ENCODE data around the gene SBF1. TPM values are rescaled to one million over a fixed set of nuclear protein-coding genes. Genes with fewer than 3 reads are reported as not detected.

Gene SBF1
- total RNA-seq, 2 donors from 2014 or later: 89.9 to 90.1 TPM

- Mint-ChIP-seq H3K4me3 (no peak overlapping the region), H3K27me3 (ENCODE audit: insufficient read depth) (no peaks in the 10 kb centered on the region), H3K9me3 (no peaks in the 10 kb centered on the region), H3K27ac (no peak overlapping the region), H3K4me1 (no peaks in the 10 kb centered on the region), H3K36me3 (ENCODE audit: low read depth) (peaks cover 54% of the 10 kb centered on the region)
- no peak for TF ChIP-seq CTCF (conservative IDR thresholded peaks at IDR 0.05)
- Histone ChIP-seq H3K27ac (ENCODE audit: low read depth, low read length) (no peak overlapping the region), H3K36me3 (ENCODE audit: control insufficient read depth, insufficient read depth, low read length) (peaks cover 45% of the 10 kb centered on the region), H3K4me3 (ENCODE audit: low read length) (no peak overlapping the region), H3K27me3 (ENCODE audit: control insufficient read depth, insufficient read depth, low read length, poor library complexity, severe bottlenecking) (no peaks in the 10 kb centered on the region), H3K4me1 (ENCODE audit: control insufficient read depth, insufficient read depth, low read length) (no peaks in the 10 kb centered on the region), H3K9ac (ENCODE audit: extremely low read depth, low read length, poor library complexity, severe bottlenecking) (no peak overlapping the region), H3K9me3 (ENCODE audit: control insufficient read depth, low read length) (no peaks in the 10 kb centered on the region)
- DNase-seq: no peak
- WGBS, 2 experiments (ENCODE audit: insufficient coverage in 1 of 2, insufficient read length in 1 of 2): 92 to 93% methylated on average over 8 to 11 of the region's 11 CpGs
Measured at GRCh38 chr22:50456026-50456425, 18.8 kb downstream of the SBF1 start.

GRCh38 chr22:50455201-50455600 is 19.6 kb downstream of the SBF1 start:
- H3K27me3 ChIP-seq (ENCODE audit: control insufficient read depth, insufficient read depth, low read length, poor library complexity, severe bottlenecking): no peaks in the 10 kb centered on the region
- peaks cover 54% of the 10 kb centered on the region for H3K36me3 Mint-ChIP-seq (ENCODE audit: low read depth)
- H3K36me3 ChIP-seq (ENCODE audit: control insufficient read depth, insufficient read depth, low read length): peaks cover 43% of the 10 kb centered on the region
- H3K9ac ChIP-seq (ENCODE audit: extremely low read depth, low read length, poor library complexity, severe bottlenecking): no peak overlapping the region
- no peaks in the 10 kb centered on the region for H3K4me1 Mint-ChIP-seq
- no peak for TF ChIP-seq CTCF (conservative IDR thresholded peaks at IDR 0.05)
- DNase-seq: no peak
- no peaks in the 10 kb centered on the region for H3K27me3 Mint-ChIP-seq (ENCODE audit: insufficient read depth)
- H3K27ac Mint-ChIP-seq: no peak overlapping the region
- no peaks in the 10 kb centered on the region for H3K4me1 ChIP-seq (ENCODE audit: control insufficient read depth, insufficient read depth, low read length)
- H3K9me3 Mint-ChIP-seq: no peaks in the 10 kb centered on the region
- H3K4me3 Mint-ChIP-seq: no peak overlapping the region
- no peaks in the 10 kb centered on the region for H3K9me3 ChIP-seq (ENCODE audit: control insufficient read depth, low read length)
- no peak overlapping the region for H3K27ac ChIP-seq (ENCODE audit: low read depth, low read length)
- no peak overlapping the region for H3K4me3 ChIP-seq (ENCODE audit: low read length)
- 95 to 97% methylated on average over 15 to 18 of the region's 18 CpGs for WGBS, 2 experiments (ENCODE audit: insufficient coverage in 1 of 2, insufficient read length in 1 of 2)

GRCh38 chr22:50454556-50455075 is 20.2 kb downstream of the SBF1 start:
- Histone ChIP-seq H3K9me3 (ENCODE audit: control insufficient read depth, low read length) (no peaks in the 10 kb centered on the region), H3K9ac (ENCODE audit: extremely low read depth, low read length, poor library complexity, severe bottlenecking) (no peak overlapping the region), H3K27ac (ENCODE audit: low read depth, low read length) (no peak overlapping the region), H3K4me3 (ENCODE audit: low read length) (no peak overlapping the region), H3K27me3 (ENCODE audit: control insufficient read depth, insufficient read depth, low read length, poor library complexity, severe bottlenecking) (no peaks in the 10 kb centered on the region), H3K4me1 (ENCODE audit: control insufficient read depth, insufficient read depth, low read length) (no peaks in the 10 kb centered on the region), H3K36me3 (ENCODE audit: control insufficient read depth, insufficient read depth, low read length) (peaks cover 44% of the 10 kb centered on the region)
- H3K36me3 Mint-ChIP-seq (ENCODE audit: low read depth): peaks cover 57% of the 10 kb centered on the region
- H3K27ac Mint-ChIP-seq: no peak overlapping the region
- no peaks in the 10 kb centered on the region for H3K9me3 Mint-ChIP-seq
- no peaks in the 10 kb centered on the region for H3K4me1 Mint-ChIP-seq
- no peak overlapping the region for H3K4me3 Mint-ChIP-seq
- 88 to 97% methylated on average over 3 to 27 of the region's 27 CpGs for WGBS, 2 experiments (ENCODE audit: insufficient coverage in 1 of 2, insufficient read length in 1 of 2)
- no peaks in the 10 kb centered on the region for H3K27me3 Mint-ChIP-seq (ENCODE audit: insufficient read depth)
- no peak for TF ChIP-seq CTCF (conservative IDR thresholded peaks at IDR 0.05)
- DNase-seq: no peak
